DOHH2 (cell line): ENCODE data around the gene GPR55.
A peak's percentile ranks its signal among the peaks of the same experiment; 100 is the strongest.

ENCODE experiments used
- EZH2phosphoT487 ChIP-seq: fragments of 200-600 bp; sonication (generic); IDR thresholded peaks from 2 replicates; pipeline ENCODE4 v1.6.1; 2017; ENCODE audit warnings: borderline replicate concordance, mild to moderate bottlenecking, antibody characterized with exemption, low read length, moderate library complexity, mixed read lengths
- TF ChIP-seq, protein P1 (sequence below): fragments of 200-600 bp; sonication (generic); IDR thresholded peaks from one replicate; pipeline ENCODE4 v1.5.1; 2014; ENCODE audit warnings: antibody characterized with exemption, mild to moderate bottlenecking, low read depth, low read length; ENCODE audit not compliant: poor library complexity, severe bottlenecking

GRCh38 chr2:230924470-230925341 lies at the start of gene GPR55:
- TF ChIP-seq EZH2phosphoT487: no peak
- TF ChIP-seq, protein P1, sequence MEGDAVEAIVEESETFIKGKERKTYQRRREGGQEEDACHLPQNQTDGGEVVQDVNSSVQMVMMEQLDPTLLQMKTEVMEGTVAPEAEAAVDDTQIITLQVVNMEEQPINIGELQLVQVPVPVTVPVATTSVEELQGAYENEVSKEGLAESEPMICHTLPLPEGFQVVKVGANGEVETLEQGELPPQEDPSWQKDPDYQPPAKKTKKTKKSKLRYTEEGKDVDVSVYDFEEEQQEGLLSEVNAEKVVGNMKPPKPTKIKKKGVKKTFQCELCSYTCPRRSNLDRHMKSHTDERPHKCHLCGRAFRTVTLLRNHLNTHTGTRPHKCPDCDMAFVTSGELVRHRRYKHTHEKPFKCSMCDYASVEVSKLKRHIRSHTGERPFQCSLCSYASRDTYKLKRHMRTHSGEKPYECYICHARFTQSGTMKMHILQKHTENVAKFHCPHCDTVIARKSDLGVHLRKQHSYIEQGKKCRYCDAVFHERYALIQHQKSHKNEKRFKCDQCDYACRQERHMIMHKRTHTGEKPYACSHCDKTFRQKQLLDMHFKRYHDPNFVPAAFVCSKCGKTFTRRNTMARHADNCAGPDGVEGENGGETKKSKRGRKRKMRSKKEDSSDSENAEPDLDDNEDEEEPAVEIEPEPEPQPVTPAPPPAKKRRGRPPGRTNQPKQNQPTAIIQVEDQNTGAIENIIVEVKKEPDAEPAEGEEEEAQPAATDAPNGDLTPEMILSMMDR: peak; percentile 74
